Measurements from ENCODE around the gene FAM76A.

GRCh38 chr1:27755286-27755685, 29.5 kb downstream of the FAM76A start:
- no peak for TF ChIP-seq POLR2A (IDR thresholded peaks at IDR 0.05)
- TF ChIP-seq, protein P1, sequence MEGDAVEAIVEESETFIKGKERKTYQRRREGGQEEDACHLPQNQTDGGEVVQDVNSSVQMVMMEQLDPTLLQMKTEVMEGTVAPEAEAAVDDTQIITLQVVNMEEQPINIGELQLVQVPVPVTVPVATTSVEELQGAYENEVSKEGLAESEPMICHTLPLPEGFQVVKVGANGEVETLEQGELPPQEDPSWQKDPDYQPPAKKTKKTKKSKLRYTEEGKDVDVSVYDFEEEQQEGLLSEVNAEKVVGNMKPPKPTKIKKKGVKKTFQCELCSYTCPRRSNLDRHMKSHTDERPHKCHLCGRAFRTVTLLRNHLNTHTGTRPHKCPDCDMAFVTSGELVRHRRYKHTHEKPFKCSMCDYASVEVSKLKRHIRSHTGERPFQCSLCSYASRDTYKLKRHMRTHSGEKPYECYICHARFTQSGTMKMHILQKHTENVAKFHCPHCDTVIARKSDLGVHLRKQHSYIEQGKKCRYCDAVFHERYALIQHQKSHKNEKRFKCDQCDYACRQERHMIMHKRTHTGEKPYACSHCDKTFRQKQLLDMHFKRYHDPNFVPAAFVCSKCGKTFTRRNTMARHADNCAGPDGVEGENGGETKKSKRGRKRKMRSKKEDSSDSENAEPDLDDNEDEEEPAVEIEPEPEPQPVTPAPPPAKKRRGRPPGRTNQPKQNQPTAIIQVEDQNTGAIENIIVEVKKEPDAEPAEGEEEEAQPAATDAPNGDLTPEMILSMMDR (IDR thresholded peaks at IDR 0.05) = no peak
- TF ChIP-seq POLR2AphosphoS5 (IDR thresholded peaks at IDR 0.05) = no peak
- TF ChIP-seq EP300 (IDR thresholded peaks at IDR 0.05) = no peak

Data from upper lobe of left lung (tissue), 4 donors.